Upper lobe of right lung (tissue), 1 donor: ENCODE data around the gene IQCF2. TPM values are rescaled to one million over a fixed set of nuclear protein-coding genes. Genes with fewer than 3 reads are reported as not detected.
A peak's percentile ranks its signal among the peaks of the same experiment; 100 is the strongest.

Source experiments
- ATAC-seq: fragments of 200-7000 bp; cut with Tn5 transposase; one replicate; pipeline ENCODE4 v1.9.1; 2020; ENCODE audit warnings: mild to moderate bottlenecking, moderate library complexity
- DNase-seq: peaks from one replicate; pipeline ENCODE4 v3.0.0-alpha.2; 2020
- H3K27ac ChIP-seq: fragments of 200-600 bp; one replicate; pipeline ENCODE4 v1.8.0; 2022
- H3K27me3 ChIP-seq: fragments of 200-600 bp; one replicate; pipeline ENCODE4 v1.8.0; 2022; ENCODE audit warnings: mild to moderate bottlenecking
- H3K36me3 ChIP-seq: fragments of 200-600 bp; one replicate; pipeline ENCODE4 v1.8.0; 2022
- H3K4me1 ChIP-seq: fragments of 200-600 bp; one replicate; pipeline ENCODE4 v1.8.0; 2022
- H3K4me3 ChIP-seq: fragments of 200-600 bp; one replicate; pipeline ENCODE4 v1.8.0; 2022; ENCODE audit warnings: mild to moderate bottlenecking
- H3K9me3 ChIP-seq: fragments of 200-600 bp; one replicate; pipeline ENCODE4 v1.8.0; 2022
- CTCF ChIP-seq: fragments of 200-600 bp; IDR thresholded peaks from one replicate; pipeline ENCODE4 v1.8.0; 2022; ENCODE audit warnings: antibody characterized with exemption
- intact Hi-C: fragments of 100-400 bp; cut with DNase I; formaldehyde crosslinking; loops from one replicate; pipeline ENCODE4 v1.11.0; 2022
- total RNA-seq: library from RNA; stranded (reverse); fragmentation: NEBNext Ultra II Directional; extraction: Animal tissue kit (Norgen Biotek cat#: 25700); gene quantifications from one replicate; pipeline ENCODE4 v1.2.1, GENCODE V29; 2021
- donor health status: DM: no; HTN: yes; CAD: no; lungs with severe emphysema.

IQCF2 gene
- total RNA-seq, 1 donor from 2014 or later: not detected

- no peak for DNase-seq
- Histone ChIP-seq H3K27ac (no peak overlapping the region), H3K4me1 (no peaks in the 10 kb centered on the region), H3K9me3 (no peaks in the 10 kb centered on the region), H3K4me3 (no peak overlapping the region), H3K27me3 (no peaks in the 10 kb centered on the region), H3K36me3 (no peaks in the 10 kb centered on the region)
- no peak for TF ChIP-seq CTCF
- ATAC-seq: no peak
- intact Hi-C loops: no loop called here
These were observed 18.5 kb downstream of the IQCF2 start for GRCh38 chr3:51879937-51880336.

GRCh38 chr3:51886447-51886846, 25.0 kb downstream of the IQCF2 start:
- ATAC-seq: no peak
- no peak for TF ChIP-seq CTCF

GRCh38 chr3:51887620-51888019, 26.2 kb downstream of the IQCF2 start:
- no peaks in the 10 kb centered on the region for H3K4me1 ChIP-seq
- ATAC-seq: peak; percentile 41
- no peak for TF ChIP-seq CTCF

More at GRCh38 chr3:51886447-51886846, 25.0 kb downstream of the IQCF2 start:
- intact Hi-C loops: no loop called here
- H3K9me3 ChIP-seq: no peaks in the 10 kb centered on the region
- H3K27ac ChIP-seq: no peak overlapping the region
- H3K36me3 ChIP-seq: no peaks in the 10 kb centered on the region
- peaks cover 6% of the 10 kb centered on the region for H3K27me3 ChIP-seq
- H3K4me3 ChIP-seq: no peak overlapping the region
- DNase-seq: no peak
- H3K4me1 ChIP-seq: no peaks in the 10 kb centered on the region

GRCh38 chr3:51888463-51889105, 27.2 kb downstream of the IQCF2 start:
- intact Hi-C loops: no loop called here
- DNase-seq (no peak), ATAC-seq (no peak)
- Histone ChIP-seq H3K4me1 (no peaks in the 10 kb centered on the region), H3K27ac (no peak overlapping the region), H3K4me3 (no peak overlapping the region), H3K9me3 (no peaks in the 10 kb centered on the region), H3K27me3 (peaks cover 8% of the 10 kb centered on the region), H3K36me3 (no peaks in the 10 kb centered on the region)
- TF ChIP-seq CTCF: no peak

More at GRCh38 chr3:51887620-51888019, 26.2 kb downstream of the IQCF2 start:
- DNase-seq: no peak
- H3K36me3 ChIP-seq: no peaks in the 10 kb centered on the region
- no peak overlapping the region for H3K27ac ChIP-seq
- H3K27me3 ChIP-seq: peaks cover 8% of the 10 kb centered on the region
- intact Hi-C loops: no loop called here
- H3K4me3 ChIP-seq: no peak overlapping the region
- H3K9me3 ChIP-seq: no peaks in the 10 kb centered on the region

- H3K27me3 ChIP-seq: peaks cover 11% of the 10 kb centered on the region
- no peak overlapping the region for H3K27ac ChIP-seq
- H3K4me1 ChIP-seq: no peaks in the 10 kb centered on the region
- no peak overlapping the region for H3K4me3 ChIP-seq
- intact Hi-C loops: no loop called here
- TF ChIP-seq CTCF: no peak
- H3K9me3 ChIP-seq: no peaks in the 10 kb centered on the region
- ATAC-seq (no peak), DNase-seq (no peak)
- no peaks in the 10 kb centered on the region for H3K36me3 ChIP-seq
These were observed 30.0 kb downstream of the IQCF2 start for GRCh38 chr3:51891242-51892039.
